Measurements from ENCODE around the gene TAX1BP1.

TAX1BP1 gene

GRCh38 chr7:27763983-27764508, 24.1 kb downstream of the TAX1BP1 start:
- no peak overlapping the region for H3K27ac ChIP-seq
- H3K9me3 ChIP-seq (replicated peaks in 1 of 11) = peaks cover 0 to 14% (median 0%) of the 10 kb centered on the region in 11 experiments; a peak in 7 of 22 replicates
- TF ChIP-seq Cebpa-rat (IDR thresholded peaks at IDR 0.05) = no peak
- peaks cover 0 to 80% (median 13%) of the 10 kb centered on the region in 11 experiments; a peak in 13 of 22 replicates for H4K20me1 ChIP-seq
- H3K9ac ChIP-seq = no peak overlapping the region
- no peak overlapping the region for H3K4me3 ChIP-seq
- H3K27me3 ChIP-seq = no peaks in the 10 kb centered on the region
- no peaks in the 10 kb centered on the region for H3K4me1 ChIP-seq
- peaks cover 37 to 81% (median 54%) of the 10 kb centered on the region in 11 experiments for H3K36me3 ChIP-seq
- no peak overlapping the region for H3K4me2 ChIP-seq

- TF ChIP-seq Cebpa-rat (IDR thresholded peaks at IDR 0.05) = no peak
- no peak overlapping the region for H3K4me2 ChIP-seq
- no peak overlapping the region for H3K4me3 ChIP-seq
- H3K36me3 ChIP-seq = peaks cover 36 to 81% (median 47%) of the 10 kb centered on the region in 11 experiments
- H3K27ac ChIP-seq = no peak overlapping the region
- no peak overlapping the region for H3K9ac ChIP-seq
- H3K4me1 ChIP-seq = no peaks in the 10 kb centered on the region
- peaks cover 0 to 84% (median 9%) of the 10 kb centered on the region in 11 experiments; a peak in 13 of 22 replicates for H4K20me1 ChIP-seq
- no peaks in the 10 kb centered on the region for H3K27me3 ChIP-seq
- peaks cover 0 to 9% (median 0%) of the 10 kb centered on the region in 11 experiments; a peak in 6 of 22 replicates for H3K9me3 ChIP-seq (replicated peaks in 1 of 11)
Observed at GRCh38 chr7:27765841-27766240, 25.9 kb downstream of the TAX1BP1 start.

- no peak overlapping the region for H3K4me2 ChIP-seq
- no peaks in the 10 kb centered on the region for H3K9me3 ChIP-seq (replicated peaks in 1 of 11)
- peaks cover 0 to 81% (median 9%) of the 10 kb centered on the region in 11 experiments; a peak in 13 of 22 replicates for H4K20me1 ChIP-seq
- no peak overlapping the region for H3K27ac ChIP-seq
- H3K4me1 ChIP-seq = no peaks in the 10 kb centered on the region
- no peaks in the 10 kb centered on the region for H3K27me3 ChIP-seq
- H3K9ac ChIP-seq = no peak overlapping the region
- peaks cover 37 to 80% (median 49%) of the 10 kb centered on the region in 11 experiments for H3K36me3 ChIP-seq
- TF ChIP-seq Cebpa-rat (IDR thresholded peaks at IDR 0.05) = no peak
- no peak overlapping the region for H3K4me3 ChIP-seq
Observed at GRCh38 chr7:27767374-27767773, 27.4 kb downstream of the TAX1BP1 start.

GRCh38 chr7:27771111-27771510, 31.1 kb downstream of the TAX1BP1 start:
- Histone ChIP-seq H3K4me1 (no peaks in the 10 kb centered on the region), H3K36me3 (peaks cover 30 to 67% (median 39%) of the 10 kb centered on the region in 11 experiments), H3K9me3 (replicated peaks in 1 of 11) (no peaks in the 10 kb centered on the region), H3K4me2 (no peak overlapping the region), H4K20me1 (peaks cover 0 to 78% (median 6%) of the 10 kb centered on the region in 11 experiments; a peak in 10 of 22 replicates), H3K4me3 (no peak overlapping the region), H3K27me3 (no peaks in the 10 kb centered on the region), H3K9ac (no peak overlapping the region), H3K27ac (no peak overlapping the region)
- no peak for TF ChIP-seq Cebpa-rat (IDR thresholded peaks at IDR 0.05)

DNA sequence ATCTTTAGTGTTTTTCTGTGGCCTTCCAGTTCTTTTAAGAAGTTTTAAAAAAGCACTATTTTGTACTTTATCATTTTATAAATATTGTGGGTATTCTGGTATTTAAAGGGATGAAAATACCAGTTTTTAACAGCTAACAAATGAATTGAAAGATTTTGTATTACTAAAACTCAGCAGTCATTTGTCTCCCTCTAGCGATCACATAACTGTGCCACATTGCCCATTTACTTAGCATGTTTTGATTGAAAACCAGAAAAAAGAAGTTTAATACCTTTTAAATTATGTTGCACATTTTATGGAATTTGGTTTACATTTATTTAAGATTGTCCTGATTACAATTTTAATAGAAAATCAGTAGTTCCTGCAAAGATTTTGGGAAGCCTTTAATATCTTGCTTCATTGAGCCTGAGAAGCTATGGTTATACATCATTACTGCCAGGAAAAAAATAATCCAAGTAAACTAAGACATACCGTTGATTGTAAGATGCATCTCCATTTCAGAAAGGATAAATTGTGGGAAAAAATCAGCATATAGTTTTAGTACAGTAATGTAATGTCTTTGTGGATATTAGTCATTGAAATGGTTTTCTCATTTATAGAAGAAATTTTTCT, 34.9 kb downstream of the TAX1BP1 start:
- Histone ChIP-seq H3K9me3 (replicated peaks in 1 of 11) (no peaks in the 10 kb centered on the region), H4K20me1 (peaks cover 0 to 91% (median 12%) of the 10 kb centered on the region in 11 experiments; a peak in 11 of 22 replicates), H3K4me3 (no peak overlapping the region), H3K36me3 (peaks cover 24 to 67% (median 41%) of the 10 kb centered on the region in 11 experiments), H3K4me1 (no peaks in the 10 kb centered on the region), H3K9ac (no peak overlapping the region), H3K27ac (no peak overlapping the region), H3K4me2 (no peak overlapping the region), H3K27me3 (no peaks in the 10 kb centered on the region)
- no peak for TF ChIP-seq Cebpa-rat (IDR thresholded peaks at IDR 0.05)

DNA sequence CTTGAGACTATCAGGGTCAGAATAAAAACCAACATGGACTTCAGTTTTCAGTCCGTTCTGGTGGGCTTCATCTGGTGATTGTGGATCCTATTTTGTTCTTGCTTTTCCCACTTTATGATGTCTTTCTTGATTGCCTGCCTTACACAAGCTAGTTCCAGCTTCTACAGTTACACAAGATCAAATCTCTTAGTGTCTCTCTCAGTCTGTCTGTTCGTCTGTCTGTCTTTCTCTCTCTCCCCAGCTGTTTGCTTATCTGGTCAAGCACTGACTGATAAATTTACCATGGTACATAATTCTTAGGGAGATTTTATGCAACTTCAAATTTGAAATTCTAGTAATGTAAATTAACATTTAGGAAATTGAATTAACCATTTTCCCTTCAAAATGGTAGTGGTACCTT, 35.8 kb downstream of the TAX1BP1 start:
- Histone ChIP-seq H3K4me3 (no peak overlapping the region), H3K9ac (no peak overlapping the region), H3K27ac (no peak overlapping the region), H3K27me3 (no peaks in the 10 kb centered on the region), H3K36me3 (peaks cover 17 to 59% (median 33%) of the 10 kb centered on the region in 11 experiments), H4K20me1 (peaks cover 0 to 91% (median 12%) of the 10 kb centered on the region in 11 experiments; a peak in 11 of 22 replicates), H3K4me2 (no peak overlapping the region), H3K9me3 (replicated peaks in 1 of 11) (no peaks in the 10 kb centered on the region), H3K4me1 (no peaks in the 10 kb centered on the region)
- TF ChIP-seq Cebpa-rat (IDR thresholded peaks at IDR 0.05) = no peak

GRCh38 chr7:27777662-27778061, 37.7 kb downstream of the TAX1BP1 start:
- H3K27ac ChIP-seq = no peak overlapping the region
- no peak overlapping the region for H3K4me3 ChIP-seq
- no peak overlapping the region for H3K9ac ChIP-seq
- peaks cover 4 to 96% (median 17%) of the 10 kb centered on the region in 11 experiments; a peak in 11 of 22 replicates for H4K20me1 ChIP-seq
- no peaks in the 10 kb centered on the region for H3K27me3 ChIP-seq
- H3K4me1 ChIP-seq = no peaks in the 10 kb centered on the region
- peaks cover 4 to 53% (median 19%) of the 10 kb centered on the region in 11 experiments; a peak in 17 of 22 replicates for H3K36me3 ChIP-seq
- H3K4me2 ChIP-seq = no peak overlapping the region
- TF ChIP-seq Cebpa-rat (IDR thresholded peaks at IDR 0.05) = no peak
- H3K9me3 ChIP-seq (replicated peaks in 1 of 11) = no peaks in the 10 kb centered on the region

- H3K4me1 ChIP-seq = no peaks in the 10 kb centered on the region
- peaks cover 4 to 55% (median 19%) of the 10 kb centered on the region in 11 experiments; a peak in 19 of 22 replicates for H3K36me3 ChIP-seq
- H4K20me1 ChIP-seq = peaks cover 4 to 93% (median 21%) of the 10 kb centered on the region in 11 experiments; a peak in 13 of 22 replicates
- H3K4me2 ChIP-seq = no peak overlapping the region
- H3K4me3 ChIP-seq = no peak overlapping the region
- H3K9me3 ChIP-seq (replicated peaks in 1 of 11) = no peaks in the 10 kb centered on the region
- H3K27me3 ChIP-seq = no peaks in the 10 kb centered on the region
- no peak overlapping the region for H3K27ac ChIP-seq
- H3K9ac ChIP-seq = no peak overlapping the region
- TF ChIP-seq Cebpa-rat (IDR thresholded peaks at IDR 0.05) = no peak
Observed at GRCh38 chr7:27779873-27780272, 39.9 kb downstream of the TAX1BP1 start.

GRCh38 chr7:27781188-27781587, 41.2 kb downstream of the TAX1BP1 start:
- Histone ChIP-seq H3K9me3 (replicated peaks in 1 of 11) (no peaks in the 10 kb centered on the region), H3K9ac (no peak overlapping the region), H3K4me3 (no peak overlapping the region), H4K20me1 (peaks cover 3 to 83% (median 17%) of the 10 kb centered on the region in 11 experiments; a peak in 12 of 22 replicates), H3K27me3 (no peaks in the 10 kb centered on the region), H3K4me2 (no peak overlapping the region), H3K4me1 (no peaks in the 10 kb centered on the region), H3K27ac (no peak overlapping the region), H3K36me3 (peaks cover 15 to 56% (median 27%) of the 10 kb centered on the region in 11 experiments)
- TF ChIP-seq Cebpa-rat (IDR thresholded peaks at IDR 0.05) = no peak
